ENCODE data around the gene LRRC23.
"Not testable (repeated sequence)": the region's sequence is repeated elsewhere in the genome, so short reads cannot be mapped to it uniquely, and the experiment has no call there.

LRRC23 gene

GRCh38 chr12:6904280-6905276, at the start of gene LRRC23:
LRRC23 (plus strand) TSS chr12:6904822; CDS start chr12:6905634, 812 bp downstream.
- DNase-seq = peak; percentile 100

- no peak for DNase-seq
Observed at GRCh38 chr12:6855322-6855721, 49.3 kb upstream of the LRRC23 start.

- no peak for DNase-seq
Observed at GRCh38 chr12:6858799-6859198, 45.8 kb upstream of the LRRC23 start.

GRCh38 chr12:6860116-6860515, 44.5 kb upstream of the LRRC23 start:
- DNase-seq = no peak

GRCh38 chr12:6860942-6861341, 43.7 kb upstream of the LRRC23 start:
- no peak for DNase-seq

GRCh38 chr12:6861391-6861790, 43.2 kb upstream of the LRRC23 start:
- no peak for DNase-seq

- DNase-seq = no peak
Observed at GRCh38 chr12:6863033-6863432, 41.6 kb upstream of the LRRC23 start.

GRCh38 chr12:6863586-6864321, 40.9 kb upstream of the LRRC23 start:
- no peak for DNase-seq

GRCh38 chr12:6865307-6865706, 39.3 kb upstream of the LRRC23 start:
- DNase-seq = not testable (repeated sequence)

- no peak for DNase-seq
Observed at GRCh38 chr12:6866163-6866919, 38.3 kb upstream of the LRRC23 start.

GRCh38 chr12:6866920-6867412, 37.7 kb upstream of the LRRC23 start:
- DNase-seq = no peak

GRCh38 chr12:6867413-6868210, 37.0 kb upstream of the LRRC23 start, which contains the start of gene TPI1:
TPI1 (plus strand) TSS chr12:6867531; CDS start chr12:6867567, 36 bp downstream.
- DNase-seq = peak; percentile 99

- DNase-seq = peak; percentile 87
Observed at GRCh38 chr12:6868211-6869048, 36.2 kb upstream of the LRRC23 start.

GRCh38 chr12:6869049-6870021, 35.3 kb upstream of the LRRC23 start:
- DNase-seq = peak; percentile 99

GRCh38 chr12:6870304-6870703, 34.3 kb upstream of the LRRC23 start:
- not testable (repeated sequence) for DNase-seq

GRCh38 chr12:6871052-6871957, 33.3 kb upstream of the LRRC23 start:
- peak; percentile 99 for DNase-seq

- peak; percentile 98 for DNase-seq
Observed at GRCh38 chr12:6872073-6873048, 32.3 kb upstream of the LRRC23 start.

Measured in NCI-H2171 treated with DMSO at 0.1 percent for 48 hours (cell line).